NK-92 (cell line): ENCODE data around the gene PLEK2.
"Not testable (repeated sequence)": the region's sequence is repeated elsewhere in the genome, so short reads cannot be mapped to it uniquely, and the experiment has no call there.

ENCODE experiments used
- DNase-seq: peaks from one replicate; lab custom pipeline; 2025; ENCODE audit not compliant: unreplicated experiment; lab: John Stamatoyannopoulos, UW

The PLEK2 gene

GRCh38 chr14:67360470-67361206 is 51.3 kb downstream of the PLEK2 start:
- DNase-seq: no peak

GRCh38 chr14:67359775-67360469 is 52.0 kb downstream of the PLEK2 start, which contains the start of the genes ATP6V1D and EIF2S1:
Gene ATP6V1D (minus strand): TSS chr14:67359804. CDS start chr14:67359698, 106 bp downstream.
Gene EIF2S1 (plus strand): TSS chr14:67360328. CDS start chr14:67364768, 4,440 bp downstream.
- DNase-seq: peak; percentile 91

GRCh38 chr14:67358924-67359774 is 52.8 kb downstream of the PLEK2 start:
- DNase-seq: no peak

DNA sequence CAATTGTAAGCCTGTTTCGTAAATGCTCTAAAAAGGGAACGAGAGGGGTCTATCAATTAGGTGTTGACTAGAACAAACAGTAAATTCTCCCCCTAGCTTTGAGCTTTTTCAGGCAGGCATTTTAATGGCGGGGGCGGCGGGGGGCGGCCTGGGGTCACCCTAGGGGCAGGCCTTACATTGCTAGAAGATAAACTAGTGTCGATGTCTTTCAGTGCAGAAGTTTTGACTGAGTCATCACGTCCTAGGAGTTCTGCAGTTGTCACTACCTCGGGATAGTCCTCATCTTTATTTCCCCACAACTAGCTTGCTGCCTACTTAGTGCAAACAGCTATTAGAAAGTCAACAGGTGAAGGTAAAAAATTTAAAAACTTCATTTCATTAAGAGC is 54.0 kb downstream of the PLEK2 start:
- DNase-seq: no peak

- no peak for DNase-seq
Measured at GRCh38 chr14:67357186-67357968, 54.6 kb downstream of the PLEK2 start.

GRCh38 chr14:67352055-67352454 is 59.9 kb downstream of the PLEK2 start:
- no peak for DNase-seq

- DNase-seq: no peak
Measured at GRCh38 chr14:67345583-67345982, 66.4 kb downstream of the PLEK2 start.

DNA sequence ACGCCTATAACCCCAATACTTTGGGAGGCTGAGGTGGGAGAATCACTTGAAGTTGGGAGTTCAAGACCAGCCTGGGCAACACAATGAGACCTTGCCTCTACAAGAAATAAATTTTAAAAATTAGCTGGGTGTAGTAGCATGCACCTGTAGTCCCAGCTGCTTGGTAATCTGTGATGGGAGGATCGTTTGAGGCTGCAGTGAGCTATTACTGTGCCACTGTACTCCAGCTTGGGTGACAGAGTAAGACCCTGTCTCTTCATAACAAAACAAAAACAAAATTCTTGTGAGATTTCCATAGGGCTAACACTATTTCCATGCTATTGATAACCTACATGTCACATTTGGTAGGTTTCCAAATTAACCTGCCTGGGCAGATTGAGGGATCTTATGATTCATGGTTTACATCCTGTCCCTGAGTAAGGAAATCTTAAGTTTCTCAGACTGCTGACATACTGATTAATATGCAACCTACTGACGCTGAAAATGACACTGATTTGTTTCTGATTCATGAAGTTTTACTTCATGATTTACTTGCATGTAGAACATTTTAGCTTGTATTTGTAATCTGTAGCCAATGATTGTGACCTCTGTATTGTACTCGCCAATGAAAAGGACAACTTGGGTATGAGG is 68.2 kb downstream of the PLEK2 start:
- no peak for DNase-seq

- not testable (repeated sequence) for DNase-seq
Measured at GRCh38 chr14:67341231-67341630, 70.7 kb downstream of the PLEK2 start.
